Naive thymus-derived CD4-positive, alpha-beta T cell (primary cell): ENCODE data around the gene OR7C1. TPM values are rescaled to one million over a fixed set of nuclear protein-coding genes. Genes with fewer than 3 reads are reported as not detected.

Experiments used
- ATAC-seq: fragments of 150-1000 bp; cut with Tn5 transposase; 2 replicates; pipeline ENCODE4 v1.10.0; 2021; ENCODE audit warnings: mild to moderate bottlenecking, moderate library complexity
- CTCF ChIA-PET: fragments of 350-600 bp; sonication (Branson Sonifier 250); formaldehyde crosslinking; loops from one replicate; lab custom pipeline; 2021; ENCODE audit warnings: antibody characterized with exemption; lab: Charles Lee
- POLR2A ChIA-PET: fragments of 350-600 bp; sonication (Branson Sonifier 250); formaldehyde crosslinking; loops from one replicate; lab custom pipeline; 2021; ENCODE audit warnings: antibody characterized with exemption, inconsistent platforms; lab: Charles Lee
- DNase-seq, 9 donors: peaks; one replicate each; pipeline versions ENCODE4 v3.0.0 to v3.0.0-alpha.2; 2020 to 2022; ENCODE audit warnings: mixed read lengths in 1 of 9
- H3K27ac ChIP-seq: one replicate; pipeline ENCODE4 v1.7.0; 2013; ENCODE audit warnings: mild to moderate bottlenecking, low read depth, low read length, moderate library complexity
- H3K27me3 ChIP-seq, 2 donors: one replicate each; pipeline ENCODE4 v1.7.0; 2013; ENCODE audit warnings: low read length in 2 of 2, mild to moderate bottlenecking in 2 of 2, moderate library complexity in 2 of 2; ENCODE audit not compliant: control insufficient read depth in 2 of 2, insufficient read depth in 2 of 2
- H3K36me3 ChIP-seq, 3 experiments: 1 replicate in 2 of 3; 2 replicates in 1 of 3; pipeline ENCODE4 v1.7.0; 2013; ENCODE audit warnings: low read length in 3 of 3, mild to moderate bottlenecking in 3 of 3, moderate library complexity in 1 of 3; ENCODE audit not compliant: insufficient read depth in 3 of 3, control insufficient read depth in 2 of 3
- H3K4me1 ChIP-seq, 2 donors: one replicate each; pipeline ENCODE4 v1.7.0; 2013; ENCODE audit warnings: low read length in 2 of 2, mild to moderate bottlenecking in 2 of 2, moderate library complexity in 1 of 2; ENCODE audit not compliant: control insufficient read depth in 2 of 2, insufficient read depth in 2 of 2
- H3K4me3 ChIP-seq: 2 replicates; pipeline ENCODE4 v1.7.0; 2013; ENCODE audit warnings: mild to moderate bottlenecking, low read length
- H3K9me3 ChIP-seq, 3 experiments: 1 replicate in 2 of 3; 2 replicates in 1 of 3; pipeline ENCODE4 v1.7.0; 2013; ENCODE audit warnings: low read length in 3 of 3; ENCODE audit not compliant: control insufficient read depth in 2 of 3
- H3K27ac Mint-ChIP-seq, 9 donors: one replicate each; pipeline ENCODE4 v1.8.0; 2020 to 2022; ENCODE audit warnings: mixed read lengths in 9 of 9, mild to moderate bottlenecking in 8 of 9, moderate library complexity in 5 of 9, inconsistent platforms in 2 of 9
- H3K27me3 Mint-ChIP-seq, 5 donors: one replicate each; pipeline ENCODE4 v1.8.0; 2021 to 2022; ENCODE audit warnings: mixed read lengths in 5 of 5, mild to moderate bottlenecking in 1 of 5
- H3K36me3 Mint-ChIP-seq, 5 donors: one replicate each; pipeline ENCODE4 v1.8.0; 2020 to 2022; ENCODE audit warnings: mixed read lengths in 5 of 5, mild to moderate bottlenecking in 3 of 5, inconsistent platforms in 1 of 5
- H3K4me1 Mint-ChIP-seq, 7 donors: one replicate each; pipeline ENCODE4 v1.8.0; 2020 to 2022; ENCODE audit warnings: mixed read lengths in 7 of 7, mild to moderate bottlenecking in 3 of 7, inconsistent platforms in 1 of 7
- H3K4me3 Mint-ChIP-seq, 10 donors: one replicate each; pipeline ENCODE4 v1.8.0; 2020 to 2022; ENCODE audit warnings: mild to moderate bottlenecking in 10 of 10, mixed read lengths in 10 of 10, moderate library complexity in 6 of 10, inconsistent platforms in 2 of 10
- H3K9me3 Mint-ChIP-seq, 11 donors: one replicate each; pipeline ENCODE4 v1.8.0; 2020 to 2022; ENCODE audit warnings: mixed read lengths in 11 of 11, mild to moderate bottlenecking in 4 of 11, inconsistent platforms in 1 of 11, moderate library complexity in 1 of 11
- intact Hi-C, 2 donors: fragments of 100-400 bp; cut with micrococcal nuclease; formaldehyde crosslinking; loops; one replicate each; pipeline ENCODE4 v1.15.1; 2023
- polyA plus RNA-seq, 2 donors: library from polyadenylated mRNA; unstranded; fragments of 300-500 nt; fragmentation: Illumina TruSeq; gene quantifications; one replicate each; pipeline ENCODE4 v1.2.3, GENCODE V29; 2021
- total RNA-seq, 6 experiments: library from RNA in 5 of 6; stranded (reverse) in 5 of 6; gene quantifications; 1 replicate in 5 of 6; 2 replicates in 1 of 6; pipeline ENCODE4 v1.2.3 and lab custom pipeline; 2021 to 2026

Gene OR7C1
- total and polyA plus RNA-seq, 7 experiments from 2014 or later: not detected

DNA sequence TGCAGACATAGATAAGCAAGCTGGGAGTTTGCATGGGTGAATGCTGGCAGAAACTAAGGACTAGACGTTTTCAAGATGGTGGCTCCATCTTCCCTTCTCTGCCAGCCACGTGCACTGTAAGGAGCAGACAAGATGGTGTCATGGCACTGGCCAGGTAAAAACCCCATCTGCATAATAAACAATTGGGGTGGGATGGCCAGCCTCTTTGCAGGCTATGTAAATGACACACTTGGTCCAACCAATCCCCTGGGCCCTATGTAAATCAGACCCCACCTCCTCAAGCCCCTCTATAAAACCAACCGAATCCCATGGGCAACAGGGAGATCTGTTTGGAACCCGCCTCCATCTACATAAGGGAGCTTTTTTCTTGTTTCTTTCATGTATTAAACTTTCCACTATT lies 2.4 kb upstream of the OR7C1 start:
- no peaks in the 10 kb centered on the region for H3K36me3 ChIP-seq
- Mint-ChIP-seq H3K4me1 (no peaks in the 10 kb centered on the region), H3K36me3 (no peaks in the 10 kb centered on the region), H3K27me3 (peaks cover 0 to 42% (median 21%) of the 10 kb centered on the region in 5 donors), H3K27ac (no peak overlapping the region), H3K9me3 (peaks cover 0 to 3% (median 0%) of the 10 kb centered on the region in 11 donors), H3K4me3 (no peak overlapping the region)
- ChIA-PET CTCF (no interaction called here), POLR2A (no interaction called here)
- ATAC-seq: no peak
- no peak for DNase-seq
- H3K9me3 ChIP-seq: no peaks in the 10 kb centered on the region
- no peaks in the 10 kb centered on the region for H3K4me1 ChIP-seq
- no peak overlapping the region for H3K4me3 ChIP-seq
- no peak overlapping the region for H3K27ac ChIP-seq
- intact Hi-C loops: no loop called here
- H3K27me3 ChIP-seq: no peaks in the 10 kb centered on the region

DNA sequence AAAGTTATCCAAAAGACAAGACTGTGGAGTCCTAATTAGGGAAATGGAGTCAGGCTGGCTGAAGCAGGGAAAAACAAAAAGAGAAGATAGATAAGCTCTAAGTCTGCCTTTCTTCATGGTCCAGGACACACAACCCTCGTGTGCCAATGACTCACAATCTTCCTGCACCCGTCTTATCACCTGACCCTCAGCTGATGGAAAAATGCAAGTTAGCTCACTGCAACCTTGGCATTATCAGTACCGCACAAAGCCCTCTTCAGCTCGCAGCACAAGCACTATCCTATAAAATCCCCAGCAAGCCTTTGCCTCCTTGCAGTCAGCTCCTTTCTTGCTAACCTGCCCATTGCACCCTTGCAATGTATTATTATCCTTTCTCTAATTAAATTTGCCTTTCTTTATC lies 4.3 kb downstream of the OR7C1 start:
- Histone ChIP-seq H3K36me3 (no peaks in the 10 kb centered on the region), H3K4me1 (no peaks in the 10 kb centered on the region), H3K27ac (no peak overlapping the region), H3K27me3 (no peaks in the 10 kb centered on the region), H3K4me3 (no peak overlapping the region), H3K9me3 (no peaks in the 10 kb centered on the region)
- H3K27me3 Mint-ChIP-seq: peaks cover 0 to 47% (median 34%) of the 10 kb centered on the region in 5 donors
- H3K9me3 Mint-ChIP-seq: no peaks in the 10 kb centered on the region
- ATAC-seq (no peak), DNase-seq (no peak)
- POLR2A ChIA-PET: no interaction called here
- no peaks in the 10 kb centered on the region for H3K36me3 Mint-ChIP-seq
- H3K4me3 Mint-ChIP-seq: no peak overlapping the region
- CTCF ChIA-PET: no interaction called here
- H3K4me1 Mint-ChIP-seq: no peaks in the 10 kb centered on the region
- intact Hi-C loops: no loop called here
- H3K27ac Mint-ChIP-seq: no peak overlapping the region

DNA sequence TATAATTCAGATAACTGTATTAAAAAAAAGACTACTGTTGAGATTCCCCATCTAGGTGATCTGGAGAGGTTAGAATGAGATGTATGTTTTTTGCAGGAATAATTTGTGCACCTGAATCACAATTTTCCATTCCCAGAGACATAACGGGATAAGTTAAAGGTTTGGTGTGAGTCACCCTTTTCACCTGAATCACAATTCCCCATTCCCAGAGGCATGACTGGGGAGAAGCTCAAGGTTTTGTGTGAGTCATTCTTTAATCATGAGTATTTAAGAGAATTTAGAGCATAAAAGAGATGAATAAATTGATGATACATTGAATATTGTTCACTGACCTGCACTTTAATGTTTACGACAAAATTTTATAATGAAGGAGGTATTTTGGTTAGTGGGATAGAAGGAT lies 9.0 kb downstream of the OR7C1 start:
- no peak for DNase-seq
- Histone ChIP-seq H3K27me3 (peaks cover 0 to 3% of the 10 kb centered on the region in 2 donors), H3K4me3 (no peak overlapping the region), H3K27ac (no peak overlapping the region), H3K4me1 (no peaks in the 10 kb centered on the region), H3K36me3 (no peaks in the 10 kb centered on the region), H3K9me3 (no peaks in the 10 kb centered on the region)
- Mint-ChIP-seq H3K4me1 (peaks cover 0 to 2% (median 0%) of the 10 kb centered on the region in 7 donors), H3K36me3 (no peaks in the 10 kb centered on the region), H3K9me3 (peaks cover 0 to 6% (median 3%) of the 10 kb centered on the region in 11 donors), H3K4me3 (no peak overlapping the region), H3K27ac (no peak overlapping the region), H3K27me3 (peaks cover 4 to 57% (median 44%) of the 10 kb centered on the region in 5 donors)
- CTCF ChIA-PET: no interaction called here
- POLR2A ChIA-PET: no interaction called here
- intact Hi-C loops: no loop called here
- ATAC-seq: no peak

DNA sequence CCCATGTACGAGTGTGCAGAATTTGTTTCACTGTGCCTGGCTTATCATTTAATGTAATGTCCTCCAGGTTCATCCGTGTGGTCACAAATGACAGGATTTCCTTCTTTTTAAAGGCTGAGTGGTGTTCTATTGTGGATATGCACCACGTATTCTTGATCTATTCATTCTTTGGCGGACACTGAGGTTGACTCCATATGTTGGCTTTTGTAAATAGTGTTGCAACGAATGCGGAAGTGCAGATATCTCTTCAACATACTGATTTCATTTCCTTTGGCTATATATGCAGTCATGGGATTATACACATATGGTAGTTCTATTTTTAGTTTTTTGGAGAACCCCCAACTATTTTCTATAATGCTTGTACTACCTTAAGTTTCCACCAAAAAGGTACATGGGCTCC lies 13.0 kb downstream of the OR7C1 start:
- DNase-seq (no peak), ATAC-seq (no peak)
- Histone ChIP-seq H3K36me3 (no peaks in the 10 kb centered on the region), H3K27ac (no peak overlapping the region), H3K4me3 (no peak overlapping the region), H3K27me3 (peaks cover 0 to 3% of the 10 kb centered on the region in 2 donors), H3K9me3 (no peaks in the 10 kb centered on the region), H3K4me1 (no peaks in the 10 kb centered on the region)
- Mint-ChIP-seq H3K36me3 (peaks cover 0 to 3% (median 0%) of the 10 kb centered on the region in 5 donors), H3K27me3 (peaks cover 4 to 44% (median 42%) of the 10 kb centered on the region in 5 donors), H3K9me3 (peaks cover 0 to 6% (median 4%) of the 10 kb centered on the region in 11 donors), H3K27ac (no peak overlapping the region), H3K4me3 (no peak overlapping the region), H3K4me1 (peaks cover 0 to 2% (median 0%) of the 10 kb centered on the region in 7 donors)
- ChIA-PET POLR2A (no interaction called here), CTCF (no interaction called here)
- intact Hi-C loops: no loop called here

DNA sequence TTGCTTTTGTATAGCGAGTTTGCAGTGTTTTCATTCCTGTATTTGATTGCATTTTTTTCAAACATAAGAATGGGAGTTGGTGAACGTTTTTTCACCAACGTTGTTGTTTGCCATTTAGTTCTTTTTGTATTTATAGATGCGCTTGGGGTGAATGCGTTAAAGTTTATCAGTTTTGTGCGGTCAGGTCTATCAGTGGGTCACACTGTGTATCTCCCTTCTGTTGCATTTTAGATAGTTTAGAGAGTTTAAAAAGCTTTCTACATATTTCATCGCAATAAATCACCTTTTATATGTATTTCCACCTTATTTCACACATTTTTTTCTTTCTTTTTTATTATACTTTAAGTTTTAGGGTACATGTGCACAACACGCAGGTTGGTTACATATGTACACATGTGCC lies 16.4 kb downstream of the OR7C1 start:
- Mint-ChIP-seq H3K27ac (no peak overlapping the region), H3K27me3 (peaks cover 0 to 22% (median 11%) of the 10 kb centered on the region in 5 donors), H3K36me3 (peaks cover 0 to 3% (median 0%) of the 10 kb centered on the region in 5 donors), H3K9me3 (peaks cover 0 to 4% (median 0%) of the 10 kb centered on the region in 11 donors), H3K4me1 (peaks cover 0 to 3% (median 0%) of the 10 kb centered on the region in 7 donors), H3K4me3 (no peak overlapping the region)
- CTCF ChIA-PET: no interaction called here
- intact Hi-C loops: no loop called here
- no peak for ATAC-seq
- POLR2A ChIA-PET: no interaction called here
- Histone ChIP-seq H3K27ac (no peak overlapping the region), H3K4me1 (no peaks in the 10 kb centered on the region), H3K4me3 (no peak overlapping the region), H3K27me3 (no peaks in the 10 kb centered on the region), H3K9me3 (no peaks in the 10 kb centered on the region), H3K36me3 (no peaks in the 10 kb centered on the region)
- DNase-seq: no peak

DNA sequence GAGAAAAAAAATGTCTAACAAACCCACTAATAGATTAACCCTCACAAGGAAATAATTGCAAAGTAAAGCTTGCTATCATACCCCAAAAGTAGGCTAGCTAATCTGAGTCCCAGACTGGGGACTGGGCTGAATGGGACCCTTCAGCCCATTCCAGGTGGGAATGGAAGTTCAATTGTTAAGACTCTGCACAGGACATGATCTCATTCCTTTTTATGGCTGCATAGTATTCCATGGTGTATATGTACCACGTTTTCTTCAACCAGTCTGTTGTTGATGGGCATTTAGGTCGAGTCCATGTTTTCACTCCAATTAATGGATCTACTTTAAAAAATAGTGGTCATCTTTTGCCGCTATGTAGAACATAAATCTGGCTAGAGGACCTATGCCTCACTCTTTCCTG lies 17.9 kb downstream of the OR7C1 start:
- CTCF ChIA-PET: no interaction called here
- H3K4me3 Mint-ChIP-seq: no peak overlapping the region

DNA sequence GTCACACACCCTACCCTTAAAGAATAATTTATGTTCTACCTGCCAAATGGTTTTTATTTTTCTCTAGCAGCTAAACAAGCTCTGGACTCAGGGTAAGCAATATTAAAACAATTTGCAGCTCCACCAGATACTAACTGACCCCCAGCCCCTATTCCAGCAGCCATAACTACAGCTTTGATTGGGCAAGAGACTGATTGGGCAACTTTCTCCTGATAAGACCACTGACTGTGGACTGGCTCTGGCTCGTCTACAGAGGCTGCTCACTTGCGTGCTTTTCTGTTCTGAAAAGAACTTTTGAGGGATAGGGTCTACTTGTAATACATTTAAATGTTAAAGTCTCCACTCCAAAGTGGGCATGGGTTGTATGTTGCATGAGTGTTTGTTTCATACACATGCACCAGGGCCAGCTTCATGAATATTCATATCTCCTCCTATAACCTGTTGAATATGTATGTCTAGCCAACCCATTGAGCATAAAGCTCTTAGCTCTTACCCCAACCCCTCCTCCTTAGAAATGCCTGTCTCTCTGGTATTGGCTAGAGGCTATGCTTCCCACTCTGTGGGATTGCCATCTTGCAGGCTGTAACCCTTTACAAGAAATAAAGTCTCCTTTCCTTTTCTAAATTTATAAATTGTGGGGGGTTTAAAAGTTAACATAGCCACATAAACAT lies 19.9 kb downstream of the OR7C1 start:
- no peaks in the 10 kb centered on the region for H3K27me3 ChIP-seq
- peaks cover 0 to 8% (median 4%) of the 10 kb centered on the region in 5 donors for H3K27me3 Mint-ChIP-seq
- peaks cover 0 to 3% (median 0%) of the 10 kb centered on the region in 7 donors for H3K4me1 Mint-ChIP-seq
- ATAC-seq: no peak
- no peak overlapping the region for H3K27ac ChIP-seq
- CTCF ChIA-PET: no interaction called here
- no peaks in the 10 kb centered on the region for H3K36me3 ChIP-seq
- DNase-seq: no peak
- no peaks in the 10 kb centered on the region for H3K4me1 ChIP-seq
- H3K9me3 Mint-ChIP-seq: peaks cover 0 to 4% (median 0%) of the 10 kb centered on the region in 11 donors
- H3K4me3 ChIP-seq: no peak overlapping the region
- peaks cover 0 to 3% (median 0%) of the 10 kb centered on the region in 5 donors for H3K36me3 Mint-ChIP-seq
- H3K27ac Mint-ChIP-seq: no peak overlapping the region
- H3K4me3 Mint-ChIP-seq: no peak overlapping the region
- intact Hi-C loops: no loop called here
- no peaks in the 10 kb centered on the region for H3K9me3 ChIP-seq
- POLR2A ChIA-PET: no interaction called here

More for the DNA sequence above, 17.9 kb downstream of the OR7C1 start:
- peaks cover 0 to 4% (median 0%) of the 10 kb centered on the region in 11 donors for H3K9me3 Mint-ChIP-seq
- H3K4me3 ChIP-seq: no peak overlapping the region
- H3K27ac ChIP-seq: no peak overlapping the region
- H3K27ac Mint-ChIP-seq: no peak overlapping the region
- no peaks in the 10 kb centered on the region for H3K9me3 ChIP-seq
- H3K4me1 Mint-ChIP-seq: peaks cover 0 to 3% (median 0%) of the 10 kb centered on the region in 7 donors
- H3K36me3 ChIP-seq: no peaks in the 10 kb centered on the region
- no peaks in the 10 kb centered on the region for H3K27me3 ChIP-seq
- POLR2A ChIA-PET: no interaction called here
- ATAC-seq (no peak), DNase-seq (no peak)
- peaks cover 0 to 3% (median 0%) of the 10 kb centered on the region in 5 donors for H3K36me3 Mint-ChIP-seq
- intact Hi-C loops: no loop called here
- no peaks in the 10 kb centered on the region for H3K4me1 ChIP-seq
- peaks cover 0 to 16% (median 11%) of the 10 kb centered on the region in 5 donors for H3K27me3 Mint-ChIP-seq
